K562 (cell line): Measurements from ENCODE around the gene ZBTB20.

ENCODE experiments used
- PCBP2 ChIP-seq: fragments of 200-400 bp; formaldehyde crosslinking; IDR thresholded peaks from 2 replicates; pipeline ENCODE4 v1.6.1; 2018; ENCODE audit warnings: low read length, low read depth, mild to moderate bottlenecking, moderate library complexity; ENCODE audit not compliant: poor library complexity, severe bottlenecking
- RAD21 ChIP-seq, 2 experiments: fragments of 250-450 bp in 1 of 2; fragments of 450-650 bp in 1 of 2; sonication (Bioruptor Pico) in 1 of 2; formaldehyde crosslinking in 1 of 2; IDR thresholded peaks in 1 of 2; conservative IDR thresholded peaks in 1 of 2; 2 replicates each; pipeline versions ENCODE4 v1.4.0 to v1.8.0; 2020 to 2022; ENCODE audit warnings: mild to moderate bottlenecking in 2 of 2, moderate library complexity in 1 of 2

DNA sequence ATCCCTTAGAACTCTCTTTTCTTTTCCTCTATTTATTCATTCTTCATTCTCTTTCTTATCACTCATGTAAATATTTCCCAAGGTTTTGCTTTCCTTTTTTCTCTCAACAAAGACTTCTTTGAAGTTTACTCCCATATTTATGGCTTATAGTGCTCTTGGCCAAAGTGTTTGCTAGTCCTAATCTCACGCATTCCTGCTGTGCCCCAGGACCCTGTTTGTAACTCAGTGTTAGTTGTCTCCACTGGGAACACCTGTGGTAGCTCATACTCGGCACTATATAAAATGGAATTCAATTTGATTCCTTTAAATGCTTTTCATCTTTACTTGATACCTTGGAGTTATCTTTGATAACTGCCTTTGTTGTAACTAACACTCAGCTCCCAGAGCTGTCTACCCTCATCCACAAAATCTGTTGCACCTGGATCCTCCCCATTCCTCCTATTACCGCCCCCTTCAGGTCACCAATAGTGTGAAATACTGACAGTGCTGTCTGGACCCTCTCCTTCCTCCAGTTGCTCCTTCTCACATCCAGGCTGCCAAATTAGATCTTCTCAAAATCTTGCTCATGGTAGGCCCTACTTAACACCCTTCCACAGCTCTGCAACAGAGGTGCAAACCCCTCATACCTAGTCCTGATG, 776.4 kb downstream of the ZBTB20 start:
- TF ChIP-seq PCBP2 (no peak), RAD21 (CRISPR knock-in tag; conservative IDR thresholded peaks at IDR 0.05 in 1 of 2, IDR thresholded peaks at IDR 0.05 in 1 of 2) (no peak)
